ENCODE measurements around the gene ZNFX1.

ZNFX1 gene

GRCh38 chr20:49248879-49249665, 28.8 kb downstream of the ZNFX1 start:
- H3K4me3 ChIP-seq (ENCODE audit: low read length) = no peak overlapping the region
- DNase-seq (ENCODE audit: low read depth) = peak; percentile 44
- TF ChIP-seq, protein P1, sequence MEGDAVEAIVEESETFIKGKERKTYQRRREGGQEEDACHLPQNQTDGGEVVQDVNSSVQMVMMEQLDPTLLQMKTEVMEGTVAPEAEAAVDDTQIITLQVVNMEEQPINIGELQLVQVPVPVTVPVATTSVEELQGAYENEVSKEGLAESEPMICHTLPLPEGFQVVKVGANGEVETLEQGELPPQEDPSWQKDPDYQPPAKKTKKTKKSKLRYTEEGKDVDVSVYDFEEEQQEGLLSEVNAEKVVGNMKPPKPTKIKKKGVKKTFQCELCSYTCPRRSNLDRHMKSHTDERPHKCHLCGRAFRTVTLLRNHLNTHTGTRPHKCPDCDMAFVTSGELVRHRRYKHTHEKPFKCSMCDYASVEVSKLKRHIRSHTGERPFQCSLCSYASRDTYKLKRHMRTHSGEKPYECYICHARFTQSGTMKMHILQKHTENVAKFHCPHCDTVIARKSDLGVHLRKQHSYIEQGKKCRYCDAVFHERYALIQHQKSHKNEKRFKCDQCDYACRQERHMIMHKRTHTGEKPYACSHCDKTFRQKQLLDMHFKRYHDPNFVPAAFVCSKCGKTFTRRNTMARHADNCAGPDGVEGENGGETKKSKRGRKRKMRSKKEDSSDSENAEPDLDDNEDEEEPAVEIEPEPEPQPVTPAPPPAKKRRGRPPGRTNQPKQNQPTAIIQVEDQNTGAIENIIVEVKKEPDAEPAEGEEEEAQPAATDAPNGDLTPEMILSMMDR (IDR thresholded peaks at IDR 0.05; ENCODE audit: insufficient read depth, low read depth, low read length, missing control alignments) = no peak

DNA sequence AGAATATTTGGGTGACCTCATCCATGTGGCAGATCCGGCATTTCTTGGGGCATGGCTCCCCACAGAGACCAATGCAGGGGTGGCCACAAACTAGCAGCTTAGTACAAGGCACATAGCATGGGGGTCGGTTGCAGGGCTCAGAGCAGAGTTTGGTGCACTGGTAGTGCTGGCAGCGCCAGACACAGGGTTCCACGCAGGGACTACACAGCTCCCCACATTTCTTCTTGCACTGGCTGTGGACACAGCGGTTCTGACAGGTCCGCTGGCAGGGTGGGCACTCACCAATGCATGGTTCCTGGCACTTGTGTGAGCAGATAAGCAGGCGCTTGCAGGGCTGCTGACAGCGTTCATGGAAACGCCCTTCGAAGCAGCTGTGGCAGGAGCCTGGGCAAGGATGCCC, 29.6 kb downstream of the ZNFX1 start:
- TF ChIP-seq, protein P1 (IDR thresholded peaks at IDR 0.05; ENCODE audit: insufficient read depth, low read depth, low read length, missing control alignments) = no peak
- DNase-seq (ENCODE audit: low read depth) = no peak
- no peak overlapping the region for H3K4me3 ChIP-seq (ENCODE audit: low read length)

DNA sequence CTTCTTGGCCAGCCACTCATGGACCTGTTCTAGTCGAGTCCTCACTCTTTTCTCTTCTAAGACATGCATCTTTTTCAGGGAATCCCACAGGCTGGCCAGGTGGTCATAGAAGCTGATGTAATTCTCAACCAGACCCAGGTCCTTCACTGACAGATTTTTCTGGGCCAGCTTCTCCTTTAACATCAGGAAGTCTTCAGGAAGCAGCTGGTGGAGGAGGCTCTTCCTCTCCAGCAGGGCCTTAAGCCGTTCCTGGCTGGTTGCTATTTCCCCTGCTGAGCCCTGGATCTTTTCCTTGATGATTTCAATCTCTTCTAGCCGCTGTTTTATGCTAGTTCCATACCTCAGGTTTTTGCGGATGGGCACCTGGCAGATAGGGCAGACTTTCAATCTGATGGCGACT, 30.1 kb downstream of the ZNFX1 start:
- TF ChIP-seq, protein P1 (IDR thresholded peaks at IDR 0.05; ENCODE audit: insufficient read depth, low read depth, low read length, missing control alignments) = no peak
- no peak for DNase-seq (ENCODE audit: low read depth)
- no peak overlapping the region for H3K4me3 ChIP-seq (ENCODE audit: low read length)

GRCh38 chr20:49247169-49247723, 30.6 kb downstream of the ZNFX1 start:
- no peak overlapping the region for H3K4me3 ChIP-seq (ENCODE audit: low read length)
- TF ChIP-seq, protein P1 (IDR thresholded peaks at IDR 0.05; ENCODE audit: insufficient read depth, low read depth, low read length, missing control alignments) = no peak
- no peak for DNase-seq (ENCODE audit: low read depth)

GRCh38 chr20:49245921-49246740, 31.7 kb downstream of the ZNFX1 start:
- TF ChIP-seq, protein P1 (IDR thresholded peaks at IDR 0.05; ENCODE audit: insufficient read depth, low read depth, low read length, missing control alignments) = peak; percentile 79
- peak; percentile 62 for DNase-seq (ENCODE audit: low read depth)

GRCh38 chr20:49237531-49237930, 40.3 kb downstream of the ZNFX1 start:
- DNase-seq (ENCODE audit: low read depth) = no peak
- TF ChIP-seq, protein P1 (IDR thresholded peaks at IDR 0.05; ENCODE audit: insufficient read depth, low read depth, low read length, missing control alignments) = no peak
- H3K4me3 ChIP-seq (ENCODE audit: low read length) = no peak overlapping the region

More at GRCh38 chr20:49245921-49246740, 31.7 kb downstream of the ZNFX1 start:
- H3K4me3 ChIP-seq (ENCODE audit: low read length) = no peak overlapping the region

Measured in epithelial cell of esophagus (primary cell).